ENCODE results near the gene GLRB.

Gene GLRB

DNA sequence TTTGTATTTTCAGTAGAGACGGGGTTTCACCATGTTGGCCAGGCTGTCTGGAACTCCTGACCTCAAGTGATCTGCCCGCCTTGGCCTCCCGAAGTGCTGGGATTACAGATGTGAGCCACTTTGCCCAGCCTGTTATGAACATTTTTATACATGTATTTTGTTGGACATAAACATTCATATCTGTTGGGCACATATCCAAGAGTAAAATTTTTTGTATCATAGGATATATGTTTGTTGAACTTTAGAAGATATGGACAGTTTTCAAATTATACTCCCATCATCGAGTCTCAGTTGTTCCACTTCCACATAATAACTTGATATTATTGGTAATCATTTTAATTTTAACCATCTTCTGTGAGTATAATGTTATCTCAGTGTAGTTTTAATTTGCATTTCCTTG, 23.6 kb downstream of the GLRB start:
- no peak for DNase-seq
- H3K4me3 ChIP-seq (ENCODE audit: low read depth, low read length) = no peak overlapping the region
- H3K27me3 ChIP-seq (ENCODE audit: insufficient read depth, low read depth, severe bottlenecking) = no peaks in the 10 kb centered on the region
- no peaks in the 10 kb centered on the region for H3K9me3 ChIP-seq (ENCODE audit: severe bottlenecking)
- no peaks in the 10 kb centered on the region for H3K36me3 ChIP-seq
- H3K27ac ChIP-seq = no peak overlapping the region
- TF ChIP-seq, protein P1, sequence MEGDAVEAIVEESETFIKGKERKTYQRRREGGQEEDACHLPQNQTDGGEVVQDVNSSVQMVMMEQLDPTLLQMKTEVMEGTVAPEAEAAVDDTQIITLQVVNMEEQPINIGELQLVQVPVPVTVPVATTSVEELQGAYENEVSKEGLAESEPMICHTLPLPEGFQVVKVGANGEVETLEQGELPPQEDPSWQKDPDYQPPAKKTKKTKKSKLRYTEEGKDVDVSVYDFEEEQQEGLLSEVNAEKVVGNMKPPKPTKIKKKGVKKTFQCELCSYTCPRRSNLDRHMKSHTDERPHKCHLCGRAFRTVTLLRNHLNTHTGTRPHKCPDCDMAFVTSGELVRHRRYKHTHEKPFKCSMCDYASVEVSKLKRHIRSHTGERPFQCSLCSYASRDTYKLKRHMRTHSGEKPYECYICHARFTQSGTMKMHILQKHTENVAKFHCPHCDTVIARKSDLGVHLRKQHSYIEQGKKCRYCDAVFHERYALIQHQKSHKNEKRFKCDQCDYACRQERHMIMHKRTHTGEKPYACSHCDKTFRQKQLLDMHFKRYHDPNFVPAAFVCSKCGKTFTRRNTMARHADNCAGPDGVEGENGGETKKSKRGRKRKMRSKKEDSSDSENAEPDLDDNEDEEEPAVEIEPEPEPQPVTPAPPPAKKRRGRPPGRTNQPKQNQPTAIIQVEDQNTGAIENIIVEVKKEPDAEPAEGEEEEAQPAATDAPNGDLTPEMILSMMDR (IDR thresholded peaks at IDR 0.05; ENCODE audit: low read depth, low read length) = no peak

DNA sequence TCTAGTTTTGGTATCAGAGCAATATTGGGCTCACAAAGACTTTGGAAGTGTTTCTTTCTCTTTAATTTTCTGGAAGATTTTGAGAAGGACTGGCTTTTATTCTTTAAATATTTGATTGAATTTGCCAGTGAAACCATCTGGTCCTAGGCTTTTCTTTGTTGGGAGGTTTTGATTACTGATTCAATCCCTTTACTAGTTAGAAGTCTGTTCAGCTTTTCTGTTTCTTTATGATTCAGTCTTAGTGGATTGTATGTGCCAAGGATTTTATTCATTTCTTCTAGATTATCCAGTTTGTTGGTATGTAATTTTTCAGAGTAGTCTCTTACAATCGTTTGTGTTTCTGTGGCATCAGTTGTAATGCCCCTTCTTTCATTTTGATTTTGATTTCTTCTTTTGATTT, 28.6 kb downstream of the GLRB start:
- TF ChIP-seq, protein P1 (IDR thresholded peaks at IDR 0.05; ENCODE audit: low read depth, low read length) = no peak
- no peaks in the 10 kb centered on the region for H3K36me3 ChIP-seq
- H3K4me3 ChIP-seq (ENCODE audit: low read depth, low read length) = no peak overlapping the region
- no peak for DNase-seq
- no peaks in the 10 kb centered on the region for H3K27me3 ChIP-seq (ENCODE audit: insufficient read depth, low read depth, severe bottlenecking)
- H3K27ac ChIP-seq = no peak overlapping the region
- H3K9me3 ChIP-seq (ENCODE audit: severe bottlenecking) = no peaks in the 10 kb centered on the region

DNA sequence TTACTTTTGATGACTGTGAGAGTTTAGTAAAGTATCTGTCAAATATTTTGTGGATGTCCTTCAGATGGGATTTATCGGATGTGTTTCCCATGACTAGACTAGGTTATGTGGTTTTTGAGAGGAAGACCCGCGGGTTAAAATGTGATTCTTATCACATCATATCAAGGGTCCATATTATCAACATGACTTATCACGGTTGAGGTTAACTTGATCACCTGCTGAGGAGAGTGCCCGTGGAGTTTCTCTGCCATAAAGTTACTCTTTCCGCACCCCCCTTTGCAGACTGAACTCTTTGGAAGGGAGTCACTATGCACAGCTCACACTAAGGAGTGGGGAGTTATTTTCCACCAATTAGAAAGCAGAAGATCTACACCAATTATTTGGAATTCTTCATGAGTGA, 38.7 kb downstream of the GLRB start:
- Histone ChIP-seq H3K36me3 (no peaks in the 10 kb centered on the region), H3K9me3 (ENCODE audit: severe bottlenecking) (no peaks in the 10 kb centered on the region), H3K4me3 (ENCODE audit: low read depth, low read length) (no peak overlapping the region), H3K27ac (no peak overlapping the region), H3K27me3 (ENCODE audit: insufficient read depth, low read depth, severe bottlenecking) (no peaks in the 10 kb centered on the region)
- TF ChIP-seq, protein P1 (IDR thresholded peaks at IDR 0.05; ENCODE audit: low read depth, low read length) = no peak
- no peak for DNase-seq

DNA sequence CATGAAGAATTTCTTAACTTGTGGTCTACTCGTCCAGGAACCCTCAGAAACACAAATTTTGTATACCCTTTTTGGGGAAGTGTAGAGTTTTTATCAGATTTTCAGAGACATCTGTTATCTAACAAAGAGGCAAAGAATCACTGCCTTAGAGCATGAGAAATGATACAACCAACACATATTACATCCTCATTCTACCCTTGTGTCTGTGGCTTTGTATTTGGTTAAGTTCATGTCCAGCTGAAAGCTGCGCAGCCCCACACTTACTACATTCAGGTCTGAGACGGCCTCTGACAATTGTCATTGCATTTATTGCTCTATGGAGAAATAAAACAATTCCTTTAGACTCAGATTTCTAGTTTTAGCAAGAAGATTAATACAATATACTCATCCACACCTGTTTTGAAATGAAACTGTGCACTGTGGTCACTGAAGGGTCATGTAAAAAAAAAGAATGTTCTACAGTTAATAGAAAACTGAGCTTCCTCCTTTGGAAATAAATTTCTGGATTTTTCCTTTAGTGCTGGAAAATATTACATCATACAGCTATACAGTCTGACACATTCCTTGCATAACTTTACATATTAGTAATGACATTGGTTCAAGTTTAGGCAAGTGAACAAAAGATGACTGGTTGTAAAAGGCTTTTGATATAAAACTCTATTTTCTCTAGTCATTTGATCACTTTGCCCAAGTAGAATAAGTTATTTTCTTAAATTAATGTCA, 39.8 kb downstream of the GLRB start:
- DNase-seq = no peak
- no peaks in the 10 kb centered on the region for H3K9me3 ChIP-seq (ENCODE audit: severe bottlenecking)

DNA sequence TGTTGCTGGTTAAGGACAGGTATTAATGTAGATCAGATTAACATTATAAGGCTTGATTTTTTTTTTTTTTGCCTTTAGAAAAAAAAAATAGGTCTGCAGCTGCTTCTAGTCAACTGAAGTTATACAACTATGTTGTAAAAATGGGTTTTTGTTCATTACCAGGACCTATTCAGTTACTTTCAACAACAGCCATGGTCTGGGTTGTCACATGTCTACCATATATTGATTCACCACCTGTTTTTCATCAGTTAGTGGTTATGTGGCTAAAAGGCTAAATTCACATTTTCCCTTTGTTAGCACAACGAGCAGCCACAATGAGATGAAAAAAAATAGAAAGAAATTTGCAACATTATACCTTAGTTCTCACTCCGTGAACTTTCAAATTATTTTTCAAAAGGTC, 45.5 kb downstream of the GLRB start:
- H3K4me3 ChIP-seq (ENCODE audit: low read depth, low read length) = no peak overlapping the region
- H3K9me3 ChIP-seq (ENCODE audit: severe bottlenecking) = no peaks in the 10 kb centered on the region
- no peaks in the 10 kb centered on the region for H3K27me3 ChIP-seq (ENCODE audit: insufficient read depth, low read depth, severe bottlenecking)
- H3K27ac ChIP-seq = no peak overlapping the region
- TF ChIP-seq, protein P1 (IDR thresholded peaks at IDR 0.05; ENCODE audit: low read depth, low read length) = no peak
- DNase-seq = no peak
- H3K36me3 ChIP-seq = no peaks in the 10 kb centered on the region

More for the DNA sequence above, 39.8 kb downstream of the GLRB start:
- TF ChIP-seq, protein P1 (IDR thresholded peaks at IDR 0.05; ENCODE audit: low read depth, low read length) = no peak
- no peaks in the 10 kb centered on the region for H3K36me3 ChIP-seq
- H3K4me3 ChIP-seq (ENCODE audit: low read depth, low read length) = no peak overlapping the region
- no peak overlapping the region for H3K27ac ChIP-seq
- H3K27me3 ChIP-seq (ENCODE audit: insufficient read depth, low read depth, severe bottlenecking) = no peaks in the 10 kb centered on the region

DNA sequence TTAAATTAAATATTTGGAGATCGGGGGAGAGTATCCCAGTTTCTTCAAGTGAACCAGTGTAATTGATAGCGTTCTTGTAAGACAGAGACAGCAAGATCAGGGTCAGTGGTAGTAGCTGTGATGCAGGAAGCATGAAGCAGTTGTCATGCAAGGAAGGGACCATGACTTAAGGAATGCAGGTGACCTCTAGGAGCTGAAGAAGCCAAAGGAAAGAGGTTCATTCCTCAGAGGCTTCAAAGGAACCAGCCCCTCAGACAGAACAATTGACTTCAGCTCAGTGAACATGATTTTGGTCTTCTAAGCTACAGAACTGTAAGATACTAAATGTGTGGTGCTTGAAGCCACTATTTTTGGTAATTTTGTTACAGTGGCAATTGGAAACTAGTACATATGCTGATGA, 51.6 kb downstream of the GLRB start:
- no peak overlapping the region for H3K4me3 ChIP-seq (ENCODE audit: low read depth, low read length)
- H3K36me3 ChIP-seq = no peaks in the 10 kb centered on the region
- H3K27ac ChIP-seq = no peak overlapping the region
- no peaks in the 10 kb centered on the region for H3K27me3 ChIP-seq (ENCODE audit: insufficient read depth, low read depth, severe bottlenecking)
- DNase-seq = no peak
- TF ChIP-seq, protein P1 (IDR thresholded peaks at IDR 0.05; ENCODE audit: low read depth, low read length) = no peak
- H3K9me3 ChIP-seq (ENCODE audit: severe bottlenecking) = no peaks in the 10 kb centered on the region
